GM12875 (cell line): ENCODE measurements around the gene SLC25A22.

Experiments
- H3K4me3 ChIP-seq: one replicate; pipeline ENCODE4 v1.5.1; 2011; ENCODE audit warnings: low read depth, low read length, control low read depth
- CTCF ChIP-seq: IDR thresholded peaks from 2 replicates; pipeline ENCODE4 v1.5.1; 2011; ENCODE audit warnings: low read depth, mild to moderate bottlenecking, control low read depth, inconsistent platforms, low read length, moderate library complexity, borderline replicate concordance; ENCODE audit not compliant: insufficient read depth

The SLC25A22 gene

DNA sequence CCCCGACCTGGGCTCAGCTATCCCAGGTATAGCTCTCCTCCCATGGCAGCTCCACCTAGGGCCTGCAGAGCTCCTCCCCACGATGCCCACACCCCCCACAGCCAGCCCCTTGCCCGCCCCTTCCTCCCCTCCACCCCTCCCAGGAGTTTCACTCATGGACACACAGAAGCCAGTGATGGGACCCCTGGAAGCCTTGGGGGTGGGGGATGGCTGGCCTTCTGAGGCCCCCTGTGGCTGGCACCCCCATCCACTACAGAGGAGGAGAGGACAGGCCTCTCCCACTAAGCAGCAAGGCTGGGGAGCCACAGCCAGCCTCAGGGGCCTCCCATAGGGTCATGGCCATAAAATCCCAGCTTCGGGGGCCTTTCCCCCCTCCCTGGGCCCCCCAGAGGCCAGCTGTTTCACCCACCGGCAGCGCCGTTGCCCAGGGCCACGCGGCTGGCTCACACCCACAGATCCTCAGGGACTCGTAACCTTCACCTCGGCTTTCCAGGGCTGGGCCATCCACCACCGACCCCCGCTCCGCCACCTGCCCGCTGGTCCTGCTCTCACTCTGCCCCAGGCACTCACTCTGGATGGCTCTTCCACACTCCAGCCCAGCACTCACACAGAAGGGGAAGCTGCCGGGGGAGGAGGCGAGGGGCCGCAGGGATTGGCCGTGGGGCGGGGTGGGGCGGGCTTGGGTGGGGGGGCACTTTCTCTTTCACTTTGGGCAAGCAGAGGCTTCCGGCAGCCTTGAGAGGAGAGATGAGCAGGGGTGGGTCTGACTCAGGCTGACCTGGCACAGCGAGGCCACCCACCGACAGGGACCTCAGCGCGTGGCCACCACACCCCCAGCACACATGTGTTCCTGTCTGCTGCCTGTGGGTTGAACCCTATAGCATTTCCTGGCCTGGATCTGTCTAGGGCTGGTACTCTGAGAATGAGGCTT, 2.2 kb downstream of the SLC25A22 start:
- H3K4me3 ChIP-seq, result peak overlapping the region; percentile 83
- no peak for TF ChIP-seq CTCF

DNA sequence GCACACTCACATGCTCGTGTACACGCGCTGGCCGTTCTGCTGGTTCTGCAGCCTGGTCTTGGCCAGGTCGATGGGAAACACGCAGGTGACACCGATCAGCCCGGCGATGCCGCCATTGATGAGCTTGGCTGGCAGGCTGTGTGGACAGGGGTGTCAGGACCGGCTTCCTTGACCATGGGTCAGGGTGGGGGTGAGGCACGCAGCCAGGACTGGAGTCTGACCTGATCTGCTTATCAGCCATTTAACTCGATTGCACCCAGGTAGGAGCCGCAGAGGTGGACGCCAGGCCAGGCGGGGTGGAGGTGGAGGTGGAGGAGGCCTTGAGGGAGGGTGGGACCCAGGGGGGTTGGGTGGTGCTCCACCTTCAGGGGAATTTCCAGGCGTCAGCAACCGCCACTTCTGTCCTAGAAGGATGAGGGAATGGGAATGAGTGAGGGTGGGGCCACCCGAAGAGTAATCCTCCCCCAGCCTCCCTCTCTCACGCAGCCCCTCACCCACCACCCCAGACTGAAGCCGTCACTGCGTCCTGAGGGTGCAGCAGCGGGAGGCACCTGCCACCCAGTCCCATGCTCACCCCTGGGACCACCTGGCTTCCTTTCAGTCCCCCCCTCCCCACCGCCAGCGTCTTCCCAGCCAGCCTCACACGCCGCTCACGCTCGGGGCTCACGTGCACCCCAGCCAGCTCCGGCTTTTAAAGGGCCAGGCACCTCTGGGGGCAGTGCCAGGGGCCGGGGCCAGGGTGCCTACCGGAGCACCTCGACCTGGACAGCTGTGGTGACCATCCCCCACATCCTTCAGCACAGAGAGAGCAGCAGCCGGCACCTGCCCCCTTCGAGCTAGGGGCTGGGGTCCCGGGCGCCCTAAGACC, 3.1 kb downstream of the SLC25A22 start:
- no peak for TF ChIP-seq CTCF

DNA sequence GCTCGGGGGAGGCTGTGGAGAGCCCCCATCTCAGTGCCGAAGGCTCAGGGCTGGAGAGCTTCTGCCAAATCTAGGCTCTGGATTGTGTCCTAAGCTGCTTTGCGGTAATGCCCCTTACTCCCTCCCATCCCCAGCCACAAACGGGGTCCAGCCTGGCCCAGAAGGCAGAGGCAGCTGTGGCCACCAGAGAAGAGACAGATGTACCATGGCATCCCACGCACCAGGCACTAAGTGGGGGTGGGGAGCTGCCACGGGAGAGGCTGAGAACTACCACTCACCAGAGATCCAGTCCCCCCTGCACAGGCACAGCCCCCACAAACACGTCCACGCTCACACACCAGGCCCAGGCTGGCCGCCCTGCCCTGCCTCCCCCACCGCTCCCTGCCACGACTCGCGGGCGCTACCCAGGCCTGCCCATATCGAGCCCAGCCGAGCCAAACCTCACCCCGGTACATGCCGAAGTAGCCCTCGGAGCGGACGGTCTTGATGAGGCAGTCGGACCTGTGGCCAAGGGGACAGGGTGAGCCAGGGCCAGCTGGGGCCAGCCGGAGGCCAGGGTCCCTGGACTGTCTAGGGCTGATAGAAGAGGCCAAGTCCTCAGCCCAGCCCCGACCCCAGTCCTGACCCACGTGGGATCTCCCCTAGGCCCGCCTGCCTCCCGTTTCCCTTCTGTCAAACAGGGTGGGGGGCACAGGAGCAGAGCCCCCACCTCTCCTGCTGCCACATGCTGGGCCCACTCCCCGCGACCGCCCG, 3.9 kb downstream of the SLC25A22 start:
- no peak overlapping the region for H3K4me3 ChIP-seq
- TF ChIP-seq CTCF, result no peak

More for the DNA sequence above, 3.1 kb downstream of the SLC25A22 start:
- H3K4me3 ChIP-seq, result peak overlapping the region; percentile 83

DNA sequence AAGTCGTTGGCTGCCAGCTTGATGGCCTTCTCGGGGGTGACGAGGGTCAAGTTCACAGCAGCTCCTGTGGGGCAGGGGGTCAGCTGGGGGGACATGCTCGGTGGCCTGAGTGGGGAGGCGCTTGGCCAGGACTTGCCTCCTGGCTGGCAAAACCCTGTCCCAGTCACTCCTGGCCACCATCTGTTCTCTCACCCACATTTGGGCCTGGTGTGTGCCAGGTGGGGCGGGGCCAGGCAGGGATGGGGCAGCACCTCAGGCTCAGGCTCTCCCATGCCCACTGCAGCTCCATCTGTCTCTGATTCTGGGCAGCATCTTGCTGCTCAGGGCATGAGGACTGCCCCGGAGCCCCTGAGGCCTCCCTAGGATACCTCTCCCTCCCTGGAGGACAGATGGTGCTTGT, 4.5 kb downstream of the SLC25A22 start:
- no peak overlapping the region for H3K4me3 ChIP-seq
- no peak for TF ChIP-seq CTCF

GRCh38 chr11:792873-793272, 5.2 kb downstream of the SLC25A22 start:
- TF ChIP-seq CTCF, result no peak
- H3K4me3 ChIP-seq, result no peak overlapping the region

GRCh38 chr11:792535-792821, 5.6 kb downstream of the SLC25A22 start:
- no peak overlapping the region for H3K4me3 ChIP-seq
- TF ChIP-seq CTCF, result no peak
